Activated CD4-positive, alpha-beta T cell treated with anti-CD3 and anti-CD28 coated beads, Interleukin-2, amount 50 U/mL, for 1 hour (primary cell): ENCODE data around the gene SPAG9.

ENCODE experiments used
- DNase-seq: peaks from one replicate; pipeline ENCODE4 v3.0.0-alpha.2; 2020

Gene SPAG9

DNA sequence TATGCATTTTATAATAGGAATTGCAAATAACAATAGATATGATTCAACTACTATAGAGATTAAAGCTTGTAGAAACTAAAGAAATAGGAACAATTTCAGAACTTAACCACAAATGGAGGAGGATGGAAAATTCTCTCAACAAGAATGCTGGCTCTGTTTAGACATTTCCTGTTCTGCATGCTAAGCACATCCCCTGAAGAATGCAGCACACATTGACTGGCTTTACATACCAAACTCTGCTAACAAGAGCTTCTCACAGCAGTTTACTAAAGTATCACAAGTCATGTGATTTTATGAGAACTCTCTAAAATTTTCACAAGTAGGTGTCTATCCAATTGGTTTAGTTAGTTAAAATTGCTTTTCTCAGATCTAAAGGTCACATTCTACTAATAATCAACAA lies 85.2 kb downstream of the SPAG9 start:
- DNase-seq = no peak

DNA sequence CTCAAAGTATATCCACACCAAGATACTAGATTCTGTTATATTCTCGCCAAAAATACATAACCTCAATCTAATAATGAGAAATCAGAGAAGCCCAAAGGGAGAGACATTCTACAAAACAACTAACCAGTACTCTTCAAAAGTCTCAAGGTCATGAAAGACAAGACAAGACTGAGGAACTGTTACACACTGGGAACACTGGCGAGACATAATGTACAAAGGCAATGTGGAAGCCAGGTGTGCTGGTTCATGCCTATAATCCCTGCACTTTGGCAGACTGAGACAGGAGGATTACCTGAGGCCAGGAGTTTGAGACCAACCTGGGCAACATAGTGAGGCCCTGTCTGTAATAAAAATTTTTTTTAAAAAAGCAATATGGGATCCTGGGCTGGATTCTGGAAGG lies 85.9 kb downstream of the SPAG9 start:
- no peak for DNase-seq

DNA sequence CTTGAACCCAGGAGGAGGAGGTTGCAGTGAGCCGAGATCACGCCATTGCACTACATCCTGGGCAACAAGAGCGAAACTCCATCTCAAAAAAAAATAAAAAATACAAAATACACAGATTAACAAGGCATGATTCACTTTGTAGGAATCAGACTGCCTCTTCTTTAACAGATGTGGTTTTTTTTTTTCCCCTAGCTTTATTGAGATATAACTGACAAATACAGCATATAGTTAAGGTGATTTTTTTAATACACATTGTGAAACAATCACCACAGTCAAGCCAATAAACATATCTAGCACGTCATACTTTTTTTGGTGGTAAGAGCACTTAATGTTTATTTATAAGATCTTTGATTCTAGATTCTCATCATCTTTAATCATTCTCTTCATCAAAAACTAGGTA lies 87.8 kb downstream of the SPAG9 start:
- no peak for DNase-seq

DNA sequence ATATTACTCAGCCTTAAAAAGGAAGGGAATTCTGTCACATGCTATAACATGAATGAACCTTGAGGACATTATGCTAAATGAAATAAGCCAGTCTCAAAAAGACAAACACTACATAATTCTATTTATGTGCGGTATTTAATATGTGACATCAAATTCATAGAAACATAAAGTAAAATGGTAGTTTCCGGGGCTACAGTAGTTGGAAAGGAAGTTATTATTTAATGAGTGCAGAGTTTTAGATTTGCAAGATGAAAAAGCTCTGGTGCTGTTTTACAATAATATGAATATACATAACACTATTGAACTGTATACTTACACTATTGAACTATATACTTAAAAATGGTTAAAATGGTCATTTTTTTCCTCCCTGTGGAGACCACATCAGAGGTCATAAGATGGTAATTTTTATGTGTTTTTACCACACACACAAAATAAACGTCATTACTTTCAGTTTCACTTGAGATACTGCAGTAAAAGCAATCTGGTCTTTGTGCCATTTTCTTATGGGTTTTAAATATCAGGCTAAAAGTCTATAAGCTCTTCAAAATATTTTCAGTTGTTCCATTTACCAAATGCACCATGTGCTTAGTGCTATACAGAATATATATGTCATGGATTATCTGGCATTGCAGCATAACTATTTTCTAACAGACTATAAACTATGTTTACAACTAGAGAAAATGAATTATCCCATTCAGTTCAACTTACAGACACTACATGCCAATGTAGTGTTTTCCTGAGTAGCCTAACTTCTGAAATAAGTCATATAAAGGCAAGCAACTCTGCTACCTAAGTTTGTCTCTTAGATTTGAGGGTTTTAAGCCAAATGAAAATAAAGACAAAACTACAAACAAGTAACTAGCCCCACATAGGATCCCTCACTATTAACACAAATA lies 90.9 kb downstream of the SPAG9 start:
- no peak for DNase-seq

DNA sequence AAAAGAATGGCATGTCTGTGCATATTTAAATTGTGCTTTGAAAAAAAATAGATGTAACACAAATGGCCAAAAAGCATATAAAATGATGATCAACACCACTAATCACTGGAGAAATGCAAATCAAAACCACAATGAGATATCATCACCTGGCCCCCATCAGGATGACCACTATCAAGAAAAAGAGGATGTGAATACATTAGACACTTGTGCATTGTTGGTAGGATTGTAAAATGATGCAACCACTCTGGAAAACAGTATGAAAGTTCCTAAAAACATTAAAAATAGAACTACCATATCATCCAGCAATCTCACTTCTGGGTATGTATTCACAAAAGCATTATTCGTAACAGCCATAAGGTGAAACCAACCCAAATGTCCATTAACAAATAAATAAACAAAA lies 91.5 kb downstream of the SPAG9 start:
- no peak for DNase-seq

DNA sequence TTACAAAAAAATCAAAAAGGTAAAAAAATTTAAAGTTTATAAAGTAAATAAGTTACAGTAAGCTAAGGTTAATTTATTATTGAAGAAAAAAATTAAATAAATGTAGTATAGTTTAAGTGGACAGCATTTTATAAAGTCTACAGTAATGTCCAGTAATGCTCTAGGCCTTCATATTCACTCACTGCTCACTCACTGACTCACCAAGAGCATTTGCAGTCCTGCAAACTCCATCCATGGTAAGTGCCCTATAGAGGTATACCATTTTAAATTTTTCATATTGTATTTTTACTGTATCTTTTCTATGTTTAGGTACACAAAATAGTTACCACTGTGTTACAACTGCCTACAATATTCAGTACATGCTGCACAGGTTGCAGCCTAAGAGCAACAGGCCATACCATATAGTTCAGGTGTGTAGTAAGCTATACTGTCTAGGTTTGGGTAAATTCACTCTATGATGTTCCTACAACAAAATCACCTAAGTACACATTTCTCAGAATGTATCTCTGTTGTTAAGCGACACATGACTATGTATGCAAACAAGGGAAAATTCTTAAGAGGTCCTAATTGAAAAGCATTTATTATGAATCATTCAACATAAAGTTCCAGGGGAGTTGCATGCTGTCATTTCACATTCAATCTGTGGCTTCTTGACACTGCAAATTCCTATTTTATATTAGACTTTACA lies 92.3 kb downstream of the SPAG9 start:
- DNase-seq = no peak

DNA sequence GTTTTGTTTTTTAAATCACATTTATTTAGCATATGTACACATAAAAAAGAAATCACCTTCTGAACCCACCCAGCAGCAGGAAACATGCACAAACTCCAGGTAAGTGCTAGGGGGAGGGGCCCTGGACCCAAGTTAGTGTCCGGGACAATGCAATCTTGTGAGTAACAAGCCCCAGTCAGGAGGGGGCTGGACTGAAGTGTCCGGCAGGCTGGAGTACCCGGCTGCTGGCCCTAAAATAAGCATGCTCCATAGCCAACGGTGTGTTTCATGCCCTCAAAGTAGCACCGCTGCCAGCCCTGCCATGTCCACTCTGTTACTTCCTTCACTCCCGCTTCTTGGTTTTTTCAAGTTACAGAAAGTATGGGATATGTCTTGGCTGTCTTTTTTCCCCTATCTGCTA lies 102.1 kb downstream of the SPAG9 start:
- DNase-seq = no peak

DNA sequence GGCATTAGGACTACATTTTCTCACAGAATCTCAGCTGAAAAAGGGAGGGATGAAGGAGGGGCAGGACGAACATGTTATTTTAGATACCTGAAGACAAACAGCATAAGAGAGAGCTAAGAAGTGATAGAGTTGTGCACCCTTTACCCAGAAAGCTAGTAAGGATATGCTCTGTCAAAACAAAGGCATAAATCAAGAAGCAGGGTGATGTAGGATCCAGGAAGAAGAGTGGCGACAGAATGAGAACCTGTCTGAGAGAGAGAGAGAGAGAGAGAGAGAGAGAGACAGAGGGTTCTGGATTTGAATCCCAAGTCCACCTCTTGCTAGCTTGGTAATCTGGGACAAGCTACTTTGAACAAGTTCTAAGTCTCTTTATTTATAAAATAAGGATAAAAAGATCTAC lies 103.4 kb downstream of the SPAG9 start:
- DNase-seq = no peak

DNA sequence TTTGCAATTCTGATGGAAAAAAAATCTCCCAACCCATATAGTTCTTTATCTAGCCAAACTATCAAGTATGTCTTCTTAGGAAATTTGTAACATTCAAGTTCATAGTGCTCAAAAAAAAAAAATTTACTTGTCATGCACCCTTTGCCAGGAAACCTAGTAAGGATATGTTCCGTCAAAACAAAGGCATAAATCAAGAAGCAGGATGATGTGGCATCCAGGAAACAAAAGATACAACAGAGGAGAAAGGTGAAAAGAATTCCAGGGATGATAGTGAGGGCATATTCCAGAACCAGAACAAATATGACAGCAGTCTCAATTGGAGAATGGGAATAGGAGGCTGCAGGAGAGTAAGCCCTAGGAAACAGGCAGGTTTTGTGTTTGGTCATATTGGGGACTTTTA lies 104.6 kb downstream of the SPAG9 start:
- DNase-seq = no peak

DNA sequence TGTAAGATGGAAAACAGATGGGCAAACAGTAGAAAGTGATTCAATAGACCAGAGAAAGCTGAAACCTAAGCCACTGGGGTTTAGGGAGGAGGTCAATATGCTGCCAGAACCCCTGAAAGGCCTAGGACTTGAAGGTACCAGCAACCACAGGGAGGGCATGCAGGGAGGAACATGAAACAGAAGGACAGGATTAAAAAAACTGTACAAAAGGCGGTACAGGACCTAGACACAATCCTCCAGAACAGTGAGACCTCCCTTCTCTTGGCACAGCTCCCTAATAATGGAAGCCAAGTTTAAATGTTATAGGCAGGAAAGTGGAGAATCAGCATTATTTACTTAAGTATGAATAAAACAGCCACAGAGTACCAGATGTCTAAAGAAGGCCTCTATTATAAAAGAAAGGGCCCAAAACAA lies 105.5 kb downstream of the SPAG9 start:
- DNase-seq = no peak

DNA sequence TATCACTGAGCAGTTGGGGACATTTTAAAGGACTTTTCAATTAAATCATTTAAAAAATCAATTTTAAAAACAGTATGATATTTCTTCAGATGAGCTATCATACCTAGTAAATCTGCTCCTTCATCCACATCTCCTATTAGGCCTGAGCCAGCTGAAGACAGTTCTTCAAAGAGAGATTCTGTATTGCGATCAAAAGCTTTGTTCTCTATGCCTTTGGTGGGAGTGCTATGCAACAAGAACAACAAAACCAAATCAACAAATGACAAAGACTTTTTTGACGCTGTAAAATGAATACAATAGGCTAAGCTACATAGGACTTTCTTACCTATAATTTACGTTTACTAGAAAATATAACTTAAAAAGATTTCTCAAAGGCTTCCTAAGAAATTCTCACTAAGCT lies 106.5 kb downstream of the SPAG9 start:
- no peak for DNase-seq

DNA sequence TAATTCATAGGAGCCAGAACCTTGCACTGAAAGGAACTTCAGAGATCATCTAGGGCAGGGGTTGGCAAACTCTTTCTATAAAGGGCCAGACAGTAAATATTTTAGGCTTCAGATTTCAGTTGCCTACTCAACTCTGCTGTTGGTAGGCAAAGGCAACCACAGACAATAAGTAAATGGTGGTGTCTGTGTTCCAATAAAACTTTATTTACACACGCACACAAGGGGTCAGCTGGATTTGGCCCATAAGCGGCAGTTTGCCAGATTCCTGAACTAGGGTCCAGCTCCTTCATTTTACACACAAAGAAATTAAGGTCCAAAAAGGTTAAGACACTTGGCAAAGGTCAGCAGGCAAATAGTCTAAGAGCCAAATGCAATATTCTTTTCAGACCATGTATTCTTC lies 107.3 kb downstream of the SPAG9 start:
- no peak for DNase-seq

DNA sequence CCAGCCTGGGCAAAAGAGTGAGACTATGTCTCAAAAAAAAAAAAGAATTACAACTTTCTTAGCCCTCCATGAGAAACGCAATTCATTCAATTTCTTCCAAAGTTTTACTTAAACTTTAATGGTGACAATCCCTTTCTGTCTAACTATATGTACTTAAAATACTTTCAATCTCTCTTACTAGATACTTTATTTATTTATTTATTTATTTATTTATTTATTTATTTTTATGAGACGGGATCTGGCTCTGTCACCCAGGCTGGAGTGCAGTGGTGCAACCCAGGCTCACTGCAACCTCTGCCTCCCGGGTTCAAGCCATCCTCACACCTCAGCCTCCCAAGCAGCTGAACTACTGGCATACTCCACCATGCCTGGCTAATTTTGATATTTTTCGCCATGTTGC lies 108.1 kb downstream of the SPAG9 start:
- no peak for DNase-seq

DNA sequence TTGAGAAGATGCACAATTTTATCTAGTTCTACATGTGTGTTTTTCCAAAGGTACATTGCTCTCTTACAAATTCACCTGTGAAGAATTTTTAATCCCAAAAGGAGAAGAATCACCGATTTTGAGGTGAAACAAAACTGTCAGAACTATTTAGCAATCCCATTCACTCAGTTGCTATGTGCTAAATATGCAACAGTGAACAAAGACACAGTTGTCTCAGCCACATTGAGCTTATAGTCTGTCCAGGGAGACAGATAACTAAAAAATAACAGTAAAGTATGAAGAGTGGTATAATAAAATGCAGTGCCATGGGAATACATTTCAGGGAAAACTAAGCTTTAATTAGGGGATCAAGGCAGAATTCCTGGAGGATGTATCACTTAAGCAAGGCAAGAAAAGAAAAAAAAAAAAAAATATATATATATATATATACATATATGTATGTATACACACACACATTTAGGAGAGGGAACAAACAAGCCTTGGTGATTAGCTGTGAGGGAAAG lies 110.4 kb downstream of the SPAG9 start:
- no peak for DNase-seq

DNA sequence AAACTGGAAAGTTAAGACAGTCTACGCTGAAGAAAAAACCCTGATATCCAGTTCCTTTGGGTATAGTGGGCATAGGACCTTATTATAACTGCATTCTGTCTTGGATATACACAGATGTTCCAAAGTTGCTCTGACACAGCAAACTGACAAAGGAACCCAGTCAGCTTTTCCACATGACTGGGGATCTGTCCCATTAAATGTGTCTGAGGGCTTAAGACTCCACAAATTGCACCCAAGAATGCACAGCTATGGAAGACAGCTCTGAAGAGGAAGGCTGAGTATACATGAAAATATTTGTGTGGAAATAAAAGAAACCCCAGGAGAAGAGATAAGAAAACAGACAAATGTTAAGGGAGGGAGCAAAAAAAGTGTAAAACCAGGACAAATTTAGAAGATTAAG lies 114.1 kb downstream of the SPAG9 start:
- DNase-seq = no peak

DNA sequence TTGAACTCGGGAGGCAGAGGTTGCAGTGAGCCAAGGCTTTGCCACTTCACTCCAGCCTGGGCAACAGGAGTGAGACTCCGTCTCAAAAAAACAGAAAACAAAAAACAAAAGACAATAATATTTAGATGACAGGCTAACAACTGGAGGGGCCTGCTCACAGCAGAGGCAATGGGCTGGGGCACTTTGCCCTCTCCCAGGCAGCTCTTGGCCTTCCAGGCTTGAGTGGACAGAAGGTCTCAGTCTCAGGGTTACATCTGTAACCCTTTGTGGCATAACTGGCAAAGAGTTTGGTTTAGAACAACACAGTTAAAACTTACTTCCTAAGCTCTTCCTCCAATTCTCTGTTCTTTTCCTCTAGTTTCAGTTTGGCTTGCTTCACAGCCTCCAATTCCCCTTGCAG lies 114.9 kb downstream of the SPAG9 start:
- no peak for DNase-seq

DNA sequence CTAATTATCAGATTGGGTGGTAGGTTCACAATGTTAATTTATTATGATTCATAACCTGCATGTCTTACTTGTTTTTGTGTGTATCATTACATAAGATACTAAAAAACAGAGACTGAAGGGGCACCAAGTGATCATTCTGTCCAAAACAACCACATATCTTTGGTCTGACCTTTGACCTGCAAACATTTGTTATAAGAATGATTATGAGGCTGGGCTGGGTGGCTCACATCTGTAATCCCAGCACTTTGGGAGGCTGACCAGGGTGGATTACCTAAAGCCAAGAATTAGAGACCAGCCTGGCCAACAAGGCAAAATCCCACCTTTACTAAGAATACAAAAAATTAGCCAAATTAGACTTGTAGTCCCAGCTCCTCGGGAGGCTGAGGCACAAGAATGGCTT lies 116.4 kb downstream of the SPAG9 start:
- DNase-seq = no peak

DNA sequence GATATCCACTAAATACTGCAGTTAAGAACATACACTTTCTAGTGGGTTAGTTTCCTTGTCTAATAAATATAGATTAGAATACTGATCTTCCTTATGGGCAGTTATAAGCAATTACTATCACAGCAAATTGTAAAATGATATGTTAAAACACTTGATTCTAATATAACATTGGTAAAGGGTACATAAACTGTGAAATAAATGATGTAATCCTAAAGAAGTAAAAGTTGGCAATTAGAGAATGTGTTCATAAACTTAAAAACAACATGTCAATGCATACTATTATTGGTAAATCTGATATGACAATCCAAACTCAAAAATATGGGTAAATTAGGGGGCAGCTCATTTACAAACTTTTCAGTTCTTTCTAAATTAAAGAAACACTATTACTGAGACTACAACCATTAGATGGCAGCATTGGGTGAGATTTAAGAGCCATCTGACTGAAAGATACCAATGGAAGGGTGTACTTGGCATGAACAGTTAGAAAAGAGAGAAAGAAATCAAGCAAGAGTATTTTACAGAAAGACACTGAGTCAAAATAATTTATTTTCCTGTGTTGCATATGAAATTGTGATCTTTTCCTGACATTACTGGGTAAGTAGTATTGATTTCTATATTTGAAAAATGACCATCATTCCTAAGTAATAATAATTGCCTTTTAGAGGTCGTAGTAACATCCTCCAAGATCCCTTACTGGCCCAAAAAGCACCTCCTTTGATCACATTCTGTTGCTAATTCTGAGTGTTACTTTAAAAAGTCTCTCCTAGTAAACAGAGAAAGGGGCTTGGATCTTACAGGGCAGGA lies 119.6 kb downstream of the SPAG9 start:
- DNase-seq = no peak

DNA sequence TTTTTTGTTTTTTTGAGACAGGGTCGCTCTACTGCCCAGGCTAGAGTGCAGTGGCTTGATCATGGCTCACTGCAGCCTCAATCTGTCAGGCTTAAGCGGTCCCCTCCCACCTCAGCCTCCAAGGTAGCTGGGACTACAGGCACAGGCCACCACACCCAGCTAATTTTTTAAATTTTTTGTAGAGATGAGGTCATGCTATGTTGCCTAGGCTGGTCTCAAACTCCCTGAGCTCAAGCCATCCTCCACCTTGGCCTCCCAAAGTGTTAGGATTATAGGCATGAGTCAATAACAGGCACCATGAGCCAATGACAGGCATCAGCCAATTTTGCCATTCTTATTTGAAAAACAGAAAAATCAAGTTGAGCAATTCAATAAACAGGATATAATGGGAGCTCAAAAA lies 125.0 kb downstream of the SPAG9 start:
- no peak for DNase-seq

DNA sequence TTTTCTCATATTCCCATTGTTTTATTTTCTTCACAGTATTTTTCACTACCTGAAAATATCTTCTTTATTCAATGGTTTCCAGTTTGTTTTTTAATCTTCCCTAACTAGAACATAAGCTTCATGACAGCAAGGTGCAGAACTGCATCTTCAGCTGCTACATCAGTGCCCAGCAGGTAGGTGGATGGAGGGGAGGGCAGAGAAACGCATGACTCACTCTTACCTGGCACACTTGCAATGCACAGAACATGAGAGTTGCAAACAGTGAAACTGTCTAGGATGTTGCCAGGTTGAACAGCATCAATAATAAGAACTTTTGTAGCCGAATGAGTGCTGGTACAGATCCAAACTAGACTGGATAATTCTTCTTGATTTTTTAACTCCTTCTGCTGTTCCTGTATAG lies 127.1 kb downstream of the SPAG9 start:
- no peak for DNase-seq

DNA sequence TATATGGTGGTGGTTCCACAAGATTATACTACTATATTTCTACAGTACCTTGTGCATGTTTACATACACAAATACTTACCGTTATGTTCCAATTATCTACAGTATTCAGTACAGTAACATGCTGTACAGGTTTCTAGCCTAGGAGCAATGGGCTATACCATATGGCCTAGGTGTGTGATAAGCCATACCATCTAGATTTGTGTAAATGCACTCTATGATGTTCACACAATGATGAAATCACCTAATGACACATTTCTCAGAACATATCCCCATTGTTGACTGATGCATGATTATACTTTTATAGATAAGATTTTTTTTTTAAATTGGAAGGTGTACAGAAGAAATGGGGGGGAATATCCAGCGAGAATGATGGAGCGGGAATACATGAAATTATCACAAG lies 131.5 kb downstream of the SPAG9 start:
- no peak for DNase-seq

DNA sequence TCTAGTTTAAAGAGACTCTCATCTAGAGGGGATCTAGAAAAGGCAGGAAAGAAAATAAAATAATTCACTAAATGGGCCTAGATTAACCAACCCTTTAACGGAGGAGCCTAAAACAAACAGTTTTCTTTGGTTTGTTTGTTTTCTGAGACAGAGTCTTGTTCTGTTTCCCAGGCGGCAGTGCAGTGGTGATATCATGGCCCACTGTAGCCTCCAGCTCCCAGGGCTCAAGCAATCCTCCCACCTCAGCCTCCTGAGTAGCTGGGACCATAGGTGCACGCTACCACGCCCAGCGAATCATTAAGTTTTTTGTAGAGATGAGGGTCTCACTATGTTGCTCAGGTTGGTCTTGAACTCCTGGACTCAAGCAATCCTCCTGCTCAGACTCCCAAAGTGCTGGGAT lies 132.2 kb downstream of the SPAG9 start:
- no peak for DNase-seq

DNA sequence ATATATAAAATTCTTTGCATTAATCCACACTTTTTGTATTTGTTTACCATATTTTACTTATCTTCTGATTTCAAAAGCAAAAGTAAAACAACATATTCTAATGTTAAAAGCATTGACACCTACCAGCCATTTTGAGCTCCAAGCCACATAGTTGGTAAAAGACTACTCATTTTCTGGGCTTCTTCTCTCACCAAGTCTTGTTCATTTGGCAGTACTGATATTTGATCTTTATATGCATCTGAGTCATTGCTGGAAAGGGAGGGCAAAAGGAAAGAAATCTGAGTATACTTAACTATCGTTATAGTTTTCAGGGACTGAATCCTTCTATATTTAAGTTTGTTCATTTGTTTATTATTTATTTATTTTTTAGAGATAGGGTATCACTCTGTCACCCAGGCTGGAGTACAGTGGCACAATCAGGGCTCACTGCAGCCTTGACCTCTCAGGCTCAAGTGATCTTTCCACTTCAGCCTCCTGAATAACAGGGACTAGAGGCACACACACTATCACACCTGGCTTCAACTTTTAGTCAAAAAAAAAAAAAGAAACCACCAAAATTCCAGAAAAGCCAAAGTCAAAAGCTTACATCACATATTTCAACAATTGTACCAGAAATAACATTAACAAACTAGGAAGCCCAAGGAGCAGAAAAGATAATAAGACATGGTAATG lies 133.5 kb downstream of the SPAG9 start:
- no peak for DNase-seq
